BE2C (cell line): Measurements from ENCODE around the gene CACHD1.
A peak's percentile ranks its signal among the peaks of the same experiment; 100 is the strongest.

Experiments
- DNase-seq: peaks from one replicate; pipeline ENCODE4 v3.0.0-alpha.2; 2020
- H3K27me3 ChIP-seq: fragments of 250-450 bp; sonication (Bioruptor Pico); 2 replicates; pipeline ENCODE4 v1.5.1; 2020; ENCODE audit warnings: mild to moderate bottlenecking
- H3K36me3 ChIP-seq: fragments of 250-450 bp; sonication (Bioruptor Pico); 2 replicates; pipeline ENCODE4 v1.5.1; 2020; ENCODE audit warnings: mild to moderate bottlenecking
- H3K4me1 ChIP-seq: fragments of 250-450 bp; sonication (Bioruptor Pico); 2 replicates; pipeline ENCODE4 v1.5.1; 2020
- H3K4me3 ChIP-seq: 2 replicates; pipeline ENCODE4 v1.5.1; 2011; ENCODE audit warnings: low read depth, low read length
- H3K9me3 ChIP-seq: fragments of 250-450 bp; sonication (Bioruptor Pico); 2 replicates; pipeline ENCODE4 v1.5.1; 2020
- CTCF ChIP-seq: IDR thresholded peaks from 2 replicates; pipeline ENCODE4 v1.5.1; 2012; ENCODE audit warnings: mild to moderate bottlenecking, low read depth, low read length

Gene CACHD1

DNA sequence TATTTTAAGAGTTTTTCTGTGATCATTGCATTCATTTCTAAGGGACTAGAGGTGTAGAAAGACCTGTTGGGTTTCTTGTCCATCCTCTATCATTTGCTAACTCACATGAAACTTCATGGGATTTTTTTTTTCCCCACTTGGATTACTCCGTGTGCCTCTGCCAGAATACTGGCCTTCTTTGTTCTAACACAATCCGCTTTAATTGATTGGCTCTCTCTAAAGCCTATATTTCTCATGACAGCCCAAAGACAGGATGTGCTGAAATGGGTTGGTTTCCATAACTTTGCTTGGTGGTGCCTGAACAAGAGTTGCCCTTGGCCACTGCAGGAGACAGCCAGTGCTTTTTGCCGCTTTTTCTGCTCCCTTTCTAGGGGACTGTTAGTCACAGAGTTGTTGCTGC lies 12.2 kb downstream of the CACHD1 start:
- Histone ChIP-seq H3K36me3 (no peaks in the 10 kb centered on the region), H3K4me3 (no peak overlapping the region), H3K4me1 (no peaks in the 10 kb centered on the region), H3K27me3 (no peaks in the 10 kb centered on the region), H3K9me3 (no peaks in the 10 kb centered on the region)
- no peak for DNase-seq
- no peak for TF ChIP-seq CTCF

DNA sequence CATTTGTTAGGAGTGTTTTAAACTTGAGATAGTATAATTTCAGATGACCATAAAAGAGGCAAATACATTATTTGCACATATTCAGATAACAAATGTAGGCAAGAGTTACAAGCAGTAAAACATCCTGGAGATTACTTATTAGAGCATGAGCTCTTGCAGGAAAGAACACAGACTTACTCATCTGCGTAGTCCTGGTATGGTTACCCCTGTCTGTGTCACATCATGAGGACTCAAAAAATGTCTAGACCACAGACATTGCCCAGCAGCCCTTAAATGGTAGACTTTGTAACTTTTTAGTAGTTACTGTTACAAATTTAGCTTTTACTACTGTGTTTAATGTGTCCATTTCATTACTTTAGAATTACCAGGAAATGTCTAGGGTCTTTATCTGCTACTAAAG lies 12.8 kb downstream of the CACHD1 start:
- TF ChIP-seq CTCF: no peak
- Histone ChIP-seq H3K27me3 (no peaks in the 10 kb centered on the region), H3K9me3 (no peaks in the 10 kb centered on the region), H3K4me1 (no peaks in the 10 kb centered on the region), H3K36me3 (no peaks in the 10 kb centered on the region), H3K4me3 (no peak overlapping the region)
- DNase-seq: no peak

GRCh38 chr1:64483731-64484414 lies 13.9 kb downstream of the CACHD1 start:
- Histone ChIP-seq H3K4me3 (no peak overlapping the region), H3K4me1 (no peaks in the 10 kb centered on the region)

GRCh38 chr1:64484651-64485050 lies 14.7 kb downstream of the CACHD1 start:
- Histone ChIP-seq H3K36me3 (no peaks in the 10 kb centered on the region), H3K9me3 (no peaks in the 10 kb centered on the region), H3K4me1 (no peaks in the 10 kb centered on the region), H3K4me3 (no peak overlapping the region), H3K27me3 (no peaks in the 10 kb centered on the region)
- no peak for TF ChIP-seq CTCF
- no peak for DNase-seq

More at GRCh38 chr1:64483731-64484414, 13.9 kb downstream of the CACHD1 start:
- no peak for TF ChIP-seq CTCF
- no peaks in the 10 kb centered on the region for H3K9me3 ChIP-seq
- no peaks in the 10 kb centered on the region for H3K36me3 ChIP-seq
- H3K27me3 ChIP-seq: no peaks in the 10 kb centered on the region
- DNase-seq: no peak

GRCh38 chr1:64486193-64486592 lies 16.3 kb downstream of the CACHD1 start:
- H3K36me3 ChIP-seq: no peaks in the 10 kb centered on the region
- H3K4me3 ChIP-seq: no peak overlapping the region
- H3K9me3 ChIP-seq: no peaks in the 10 kb centered on the region
- no peaks in the 10 kb centered on the region for H3K4me1 ChIP-seq
- no peak for DNase-seq
- no peaks in the 10 kb centered on the region for H3K27me3 ChIP-seq
- TF ChIP-seq CTCF: no peak

- no peak overlapping the region for H3K4me3 ChIP-seq
- H3K9me3 ChIP-seq: no peaks in the 10 kb centered on the region
- H3K4me1 ChIP-seq: no peaks in the 10 kb centered on the region
Observed at GRCh38 chr1:64487061-64487460, 17.1 kb downstream of the CACHD1 start.

More at GRCh38 chr1:64487061-64487460, 17.1 kb downstream of the CACHD1 start:
- Histone ChIP-seq H3K36me3 (no peaks in the 10 kb centered on the region), H3K27me3 (no peaks in the 10 kb centered on the region)
- 0 out of 2 replicates have a peak, but pooled peaks have one; percentile 17 for TF ChIP-seq CTCF
- no peak for DNase-seq
